ENCODE data around the gene ITGA11. TPM values are rescaled to one million over a fixed set of nuclear protein-coding genes. Genes with fewer than 3 reads are reported as not detected.
"Not testable (repeated sequence)": the region's sequence is repeated elsewhere in the genome, so short reads cannot be mapped to it uniquely, and the experiment has no call there.

Gene ITGA11
- total RNA-seq, 4 donors from 2014 or later, result 0.83 to 3.6 (median 2.0) TPM

DNA sequence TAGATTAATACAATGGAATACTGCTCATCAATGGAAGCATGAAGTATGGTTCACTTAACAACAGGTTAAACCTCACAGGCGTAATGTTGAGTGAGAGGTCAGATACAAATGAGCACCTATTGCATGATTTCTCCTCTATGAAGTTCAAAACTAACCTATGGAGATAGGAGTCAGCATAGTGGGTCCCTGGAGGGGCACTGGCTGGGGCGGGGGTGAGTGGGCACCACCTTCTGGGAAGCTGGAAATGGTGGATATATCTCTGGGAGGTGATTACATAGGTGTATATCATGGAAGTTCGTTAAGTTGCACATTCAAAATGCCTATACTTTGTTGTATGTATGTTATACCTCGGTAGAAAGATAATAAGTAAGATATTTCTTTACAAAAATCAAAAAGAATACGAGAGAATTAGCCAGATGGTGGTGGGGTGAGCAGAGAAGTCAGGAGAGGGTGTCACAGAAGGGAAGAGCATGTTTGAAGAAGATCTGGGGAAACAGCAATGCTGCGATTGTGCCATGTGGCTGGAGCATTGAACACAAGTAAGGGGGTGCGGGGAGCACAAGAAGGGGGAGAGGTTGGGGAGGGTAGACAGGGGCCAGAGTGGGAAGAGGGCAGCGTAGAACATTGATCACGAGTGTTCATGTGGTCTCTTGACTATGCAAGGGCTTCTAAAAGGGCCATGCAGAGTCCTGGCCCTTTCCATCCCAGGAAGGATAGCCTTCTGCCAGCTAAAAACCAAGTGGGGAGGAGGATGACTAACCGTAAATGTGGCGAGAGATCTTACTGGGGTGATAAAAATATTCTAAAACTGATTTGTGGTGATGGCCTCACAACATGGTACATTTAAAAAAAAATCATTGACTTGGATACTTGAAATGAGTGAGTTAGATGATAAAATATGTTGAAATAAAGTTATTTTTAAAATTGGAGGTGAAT is 30.2 kb downstream of the ITGA11 start:
- DNase-seq (ENCODE audit: low spot score in 2 of 2), result peak; percentile 11 to 21
- no peak for TF ChIP-seq POLR2AphosphoS5 (IDR thresholded peaks at IDR 0.05)
- TF ChIP-seq, protein P1, sequence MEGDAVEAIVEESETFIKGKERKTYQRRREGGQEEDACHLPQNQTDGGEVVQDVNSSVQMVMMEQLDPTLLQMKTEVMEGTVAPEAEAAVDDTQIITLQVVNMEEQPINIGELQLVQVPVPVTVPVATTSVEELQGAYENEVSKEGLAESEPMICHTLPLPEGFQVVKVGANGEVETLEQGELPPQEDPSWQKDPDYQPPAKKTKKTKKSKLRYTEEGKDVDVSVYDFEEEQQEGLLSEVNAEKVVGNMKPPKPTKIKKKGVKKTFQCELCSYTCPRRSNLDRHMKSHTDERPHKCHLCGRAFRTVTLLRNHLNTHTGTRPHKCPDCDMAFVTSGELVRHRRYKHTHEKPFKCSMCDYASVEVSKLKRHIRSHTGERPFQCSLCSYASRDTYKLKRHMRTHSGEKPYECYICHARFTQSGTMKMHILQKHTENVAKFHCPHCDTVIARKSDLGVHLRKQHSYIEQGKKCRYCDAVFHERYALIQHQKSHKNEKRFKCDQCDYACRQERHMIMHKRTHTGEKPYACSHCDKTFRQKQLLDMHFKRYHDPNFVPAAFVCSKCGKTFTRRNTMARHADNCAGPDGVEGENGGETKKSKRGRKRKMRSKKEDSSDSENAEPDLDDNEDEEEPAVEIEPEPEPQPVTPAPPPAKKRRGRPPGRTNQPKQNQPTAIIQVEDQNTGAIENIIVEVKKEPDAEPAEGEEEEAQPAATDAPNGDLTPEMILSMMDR (IDR thresholded peaks at IDR 0.05), result no peak
- no peak for TF ChIP-seq POLR2A (IDR thresholded peaks at IDR 0.05)
- TF ChIP-seq EP300 (IDR thresholded peaks at IDR 0.05), result no peak
- Histone ChIP-seq H3K4me3 (no peak overlapping the region), H3K9me3 (no peaks in the 10 kb centered on the region), H3K27me3 (no peaks in the 10 kb centered on the region), H3K4me1 (no peaks in the 10 kb centered on the region), H3K36me3 (no peaks in the 10 kb centered on the region), H3K27ac (no peak overlapping the region)
- 80% methylated on average over 10 of the region's 11 CpGs for WGBS

DNA sequence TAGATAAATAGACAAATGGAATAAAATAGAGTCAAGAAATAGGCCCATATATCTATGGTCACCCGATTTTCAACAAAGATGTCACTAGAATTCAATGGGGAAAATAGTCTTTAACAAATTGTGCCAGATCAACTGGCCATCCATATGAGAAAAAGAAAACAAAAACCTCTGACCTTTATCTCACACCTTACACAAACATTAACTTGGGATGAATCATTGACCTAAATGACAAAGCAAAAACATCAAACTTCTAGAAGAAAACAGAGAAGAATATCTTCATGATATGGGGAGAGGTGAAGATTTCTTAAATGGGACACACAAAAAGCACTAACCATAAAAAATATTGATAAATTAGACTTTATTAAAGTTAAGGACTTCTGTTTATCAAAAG is 31.9 kb downstream of the ITGA11 start:
- WGBS, result 93% methylated on average over 1 of the region's 1 CpG
- H3K4me3 ChIP-seq, result no peak overlapping the region
- no peaks in the 10 kb centered on the region for H3K4me1 ChIP-seq
- no peaks in the 10 kb centered on the region for H3K9me3 ChIP-seq
- no peaks in the 10 kb centered on the region for H3K36me3 ChIP-seq
- H3K27ac ChIP-seq, result no peak overlapping the region
- no peak for DNase-seq (ENCODE audit: low spot score in 2 of 2)
- no peaks in the 10 kb centered on the region for H3K27me3 ChIP-seq
- TF ChIP-seq POLR2AphosphoS5 (IDR thresholded peaks at IDR 0.05) (no peak), EP300 (IDR thresholded peaks at IDR 0.05) (no peak), POLR2A (IDR thresholded peaks at IDR 0.05) (no peak)
- TF ChIP-seq, protein P1 (IDR thresholded peaks at IDR 0.05), result no peak

DNA sequence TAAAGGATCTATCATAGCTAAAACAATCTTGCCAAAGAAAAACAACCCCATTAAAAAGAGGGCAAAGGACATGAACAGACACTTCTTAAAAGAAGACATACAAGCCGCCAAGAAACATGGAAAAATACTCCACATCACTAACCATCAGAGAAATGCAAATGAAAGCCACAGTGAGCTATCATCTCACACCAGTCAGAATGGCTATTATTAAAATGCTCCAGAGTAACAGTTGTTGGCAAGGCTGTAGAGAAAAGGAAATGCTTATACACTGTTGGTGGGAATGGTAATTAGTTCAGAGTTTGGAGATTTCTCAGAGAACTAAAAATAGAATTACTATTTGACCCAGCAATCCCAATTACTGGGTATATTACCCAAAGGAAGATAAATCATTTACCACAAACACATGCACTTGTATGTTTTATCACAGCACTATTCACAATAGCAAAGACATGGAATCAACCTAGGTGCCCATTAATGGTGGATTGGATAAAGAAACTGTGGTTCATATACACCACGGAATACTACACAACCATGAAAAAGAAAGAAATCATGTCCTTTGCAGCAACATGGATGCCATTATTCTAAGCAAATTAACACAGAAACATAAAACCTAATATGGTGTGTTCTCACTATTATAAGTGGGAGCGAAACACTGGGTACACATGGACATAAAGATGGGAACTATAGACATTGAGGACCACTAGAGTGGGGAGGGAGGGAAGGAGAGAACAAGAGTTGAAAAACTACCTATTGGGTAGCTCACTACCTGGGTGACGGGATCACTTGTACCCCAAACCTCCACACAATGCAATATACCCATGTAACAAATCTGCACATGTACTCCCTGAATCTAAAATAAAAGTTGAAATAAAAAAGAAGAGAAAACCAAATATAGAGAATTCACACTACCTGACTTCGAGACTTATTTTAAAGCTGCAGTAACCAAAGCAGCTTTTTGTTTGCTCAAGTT is 32.6 kb downstream of the ITGA11 start:
- H3K4me3 ChIP-seq, result no peak overlapping the region
- H3K36me3 ChIP-seq, result no peaks in the 10 kb centered on the region
- no peak overlapping the region for H3K27ac ChIP-seq
- H3K27me3 ChIP-seq, result no peaks in the 10 kb centered on the region
- no peak for DNase-seq (ENCODE audit: low spot score in 2 of 2)
- no peaks in the 10 kb centered on the region for H3K9me3 ChIP-seq
- TF ChIP-seq EP300 (IDR thresholded peaks at IDR 0.05) (no peak), POLR2A (IDR thresholded peaks at IDR 0.05) (no peak), POLR2AphosphoS5 (IDR thresholded peaks at IDR 0.05) (no peak)
- TF ChIP-seq, protein P1 (IDR thresholded peaks at IDR 0.05), result no peak
- H3K4me1 ChIP-seq, result no peaks in the 10 kb centered on the region
- 94% methylated on average over 5 of the region's 5 CpGs for WGBS

DNA sequence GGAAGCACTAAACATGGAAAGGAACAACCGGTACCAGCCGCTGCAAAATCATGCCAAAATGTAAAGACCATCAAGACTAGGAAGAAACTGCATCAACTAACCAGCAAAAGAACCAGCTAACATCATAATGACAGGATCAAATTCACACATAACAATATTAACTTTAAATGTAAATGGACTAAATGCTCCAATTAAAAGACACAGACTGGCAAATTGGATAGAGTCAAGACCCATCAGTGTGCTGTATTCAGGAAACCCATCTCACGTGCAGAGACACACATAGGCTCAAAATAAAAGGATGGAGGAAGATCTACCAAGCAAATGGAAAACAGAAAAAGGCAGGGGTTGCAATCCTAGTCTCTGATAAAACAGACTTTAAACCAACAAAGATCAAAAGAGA is 34.0 kb downstream of the ITGA11 start:
- not testable (repeated sequence) for H3K27ac ChIP-seq; H3K4me1 ChIP-seq; H3K27me3 ChIP-seq; H3K4me3 ChIP-seq; H3K36me3 ChIP-seq; DNase-seq (ENCODE audit: low spot score in 2 of 2); H3K9me3 ChIP-seq
- WGBS, result 100% methylated on average over 2 of the region's 3 CpGs

DNA sequence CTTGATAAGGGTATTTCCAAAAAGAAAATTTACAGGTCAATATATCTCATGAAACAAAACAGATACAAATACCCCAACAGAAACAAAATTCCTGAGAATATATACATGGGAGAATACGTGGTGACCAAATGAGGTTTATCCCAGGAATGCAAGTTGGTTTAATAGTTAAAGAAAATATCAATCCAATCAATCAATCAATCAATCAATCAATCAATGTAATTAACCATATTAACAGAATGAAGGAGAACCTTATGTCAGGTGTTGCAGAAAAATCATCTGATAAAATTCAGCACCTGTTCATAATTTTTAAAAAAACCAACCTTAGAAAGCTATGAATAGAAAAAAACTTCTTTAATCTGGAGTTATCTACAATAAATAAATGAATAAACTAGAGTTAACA is 35.9 kb downstream of the ITGA11 start:
- DNase-seq (ENCODE audit: low spot score in 2 of 2), result no peak
- H3K4me1 ChIP-seq, result no peaks in the 10 kb centered on the region
- no peak overlapping the region for H3K27ac ChIP-seq
- 79% methylated on average over 1 of the region's 1 CpG for WGBS
- no peaks in the 10 kb centered on the region for H3K27me3 ChIP-seq
- TF ChIP-seq POLR2AphosphoS5 (IDR thresholded peaks at IDR 0.05) (no peak), EP300 (IDR thresholded peaks at IDR 0.05) (no peak), POLR2A (IDR thresholded peaks at IDR 0.05) (no peak)
- TF ChIP-seq, protein P1 (IDR thresholded peaks at IDR 0.05), result no peak
- no peak overlapping the region for H3K4me3 ChIP-seq
- no peaks in the 10 kb centered on the region for H3K36me3 ChIP-seq
- H3K9me3 ChIP-seq, result no peaks in the 10 kb centered on the region

Data from suprapubic skin (tissue), 4 donors.